HG03342 (cell line): ENCODE data around the gene DTX1.
"Not testable (repeated sequence)": the region's sequence is repeated elsewhere in the genome, so short reads cannot be mapped to it uniquely, and the experiment has no call there.

Source experiments
- ATAC-seq: cut with Tn5 transposase; IDR thresholded peaks from one replicate; pipeline ENCODE4 v1.9.1; 2021; ENCODE audit warnings: mild to moderate bottlenecking, moderate library complexity; ENCODE audit not compliant: unreplicated experiment

Gene DTX1

DNA sequence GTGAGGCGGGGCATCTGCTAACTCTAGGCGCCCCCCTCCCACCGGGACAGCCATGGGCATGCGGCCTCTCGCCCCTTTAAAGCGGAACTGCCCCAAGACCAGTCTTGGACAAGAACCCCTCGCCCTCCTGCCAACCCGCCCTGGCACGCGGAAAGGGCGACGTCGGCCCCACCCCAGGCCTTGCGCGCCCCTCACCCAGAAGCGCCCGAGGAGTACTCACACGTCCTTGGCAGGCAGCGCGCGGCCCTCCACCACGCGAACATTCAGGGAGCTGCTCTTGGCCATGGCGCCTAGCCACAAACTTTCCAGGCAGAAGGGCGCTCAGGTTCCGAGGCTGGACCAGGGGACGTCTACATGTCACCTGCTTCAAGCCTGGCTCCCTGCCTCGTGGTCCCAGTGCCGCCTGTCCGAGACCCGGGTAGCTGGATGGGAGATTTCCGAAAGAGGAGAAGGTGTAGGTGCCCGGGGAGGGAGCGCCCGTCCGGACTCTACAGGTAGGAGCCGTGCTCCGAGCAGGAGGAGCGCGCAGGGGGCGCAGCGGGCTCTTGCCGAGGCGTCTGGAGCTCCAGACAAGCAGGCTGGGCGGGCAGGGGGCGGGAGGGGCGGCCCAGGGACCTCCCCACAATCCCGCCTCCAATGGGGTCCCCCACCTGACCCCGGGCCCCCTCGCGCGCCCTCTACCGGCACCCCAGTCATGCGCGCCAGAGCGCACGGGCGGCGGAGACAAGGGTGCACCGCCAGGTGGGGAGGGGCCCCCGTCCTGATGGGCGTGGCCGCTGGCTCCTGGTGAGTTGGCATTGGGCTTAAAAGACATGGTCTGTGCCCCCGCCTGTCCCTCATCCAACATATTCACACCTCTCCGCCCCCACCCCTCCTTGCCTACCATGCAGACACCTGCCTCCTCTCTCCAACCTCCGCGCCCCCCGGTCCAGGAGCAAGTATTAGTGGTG is 78.9 kb downstream of the DTX1 start, which contains the start of gene RASAL1:
Gene RASAL1, minus strand, starts transcription at position 584 of the 950 bp plus-strand sequence. Its CDS starts 299 bp downstream, at position 285.
- ATAC-seq: no peak

DNA sequence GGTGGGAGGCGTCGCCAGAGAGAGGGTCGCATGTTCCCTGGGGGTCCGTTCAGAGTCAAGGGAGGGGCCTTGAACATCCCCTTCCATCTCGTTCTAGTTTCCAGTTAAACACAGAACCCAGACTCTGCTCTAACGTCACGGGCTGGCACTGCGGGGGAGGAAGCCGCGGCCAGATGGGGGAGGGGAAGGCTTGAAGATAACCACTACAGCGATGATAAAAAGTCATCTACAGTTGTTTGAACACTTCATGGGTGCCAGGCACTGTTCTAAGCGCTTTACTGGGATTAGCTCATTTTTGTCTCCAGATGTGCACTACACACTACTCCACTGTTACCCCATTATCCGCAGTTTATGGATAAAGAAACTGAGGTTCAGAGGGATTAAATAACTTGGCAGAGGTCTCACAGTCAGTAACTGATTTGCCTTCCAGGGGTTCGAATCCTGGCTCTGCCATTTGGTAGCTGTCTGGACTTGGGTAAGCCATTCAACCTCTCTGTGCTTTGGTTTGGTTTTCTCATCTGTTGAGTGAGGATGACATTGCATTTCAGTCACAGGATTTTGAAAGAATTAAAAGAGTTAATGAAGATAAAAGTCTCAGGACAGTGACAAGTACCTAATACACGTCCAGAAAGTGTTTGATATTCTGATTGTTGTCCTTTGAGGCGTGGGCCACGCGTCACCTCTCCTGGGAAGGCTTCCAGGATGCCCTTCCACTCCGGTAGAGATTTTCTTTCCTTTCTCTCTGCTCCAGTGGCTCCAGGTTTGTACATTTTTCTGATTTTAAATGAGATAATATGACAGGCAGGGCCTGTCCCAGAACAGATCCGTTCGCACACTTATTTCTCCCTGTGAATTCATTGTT is 79.8 kb downstream of the DTX1 start:
- no peak for ATAC-seq

DNA sequence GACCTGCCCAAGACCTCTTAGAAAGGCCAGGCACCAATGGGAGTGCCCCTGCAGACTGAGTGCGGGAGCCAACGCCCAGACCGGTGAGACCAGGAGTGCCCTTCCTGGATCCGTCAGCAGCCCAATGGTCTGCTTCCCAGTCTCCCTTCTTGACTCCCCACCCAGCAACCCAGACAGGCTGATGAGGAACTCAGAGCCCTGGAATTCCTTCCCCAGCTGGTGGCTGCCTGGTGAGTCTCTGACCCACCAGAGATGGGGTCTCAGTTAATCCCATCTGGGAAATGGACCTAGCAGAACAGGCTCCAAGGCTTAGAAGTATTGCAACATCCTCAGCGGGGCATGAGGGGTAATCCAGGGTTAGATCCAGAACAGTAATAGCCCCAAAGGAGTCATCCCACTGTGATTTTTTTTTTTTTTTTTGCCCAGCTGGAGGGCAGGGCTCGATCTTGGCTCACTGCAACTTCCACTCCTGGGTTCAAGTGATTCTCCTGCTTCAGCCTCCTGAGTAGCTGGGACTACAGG is 80.5 kb downstream of the DTX1 start:
- ATAC-seq: no peak

DNA sequence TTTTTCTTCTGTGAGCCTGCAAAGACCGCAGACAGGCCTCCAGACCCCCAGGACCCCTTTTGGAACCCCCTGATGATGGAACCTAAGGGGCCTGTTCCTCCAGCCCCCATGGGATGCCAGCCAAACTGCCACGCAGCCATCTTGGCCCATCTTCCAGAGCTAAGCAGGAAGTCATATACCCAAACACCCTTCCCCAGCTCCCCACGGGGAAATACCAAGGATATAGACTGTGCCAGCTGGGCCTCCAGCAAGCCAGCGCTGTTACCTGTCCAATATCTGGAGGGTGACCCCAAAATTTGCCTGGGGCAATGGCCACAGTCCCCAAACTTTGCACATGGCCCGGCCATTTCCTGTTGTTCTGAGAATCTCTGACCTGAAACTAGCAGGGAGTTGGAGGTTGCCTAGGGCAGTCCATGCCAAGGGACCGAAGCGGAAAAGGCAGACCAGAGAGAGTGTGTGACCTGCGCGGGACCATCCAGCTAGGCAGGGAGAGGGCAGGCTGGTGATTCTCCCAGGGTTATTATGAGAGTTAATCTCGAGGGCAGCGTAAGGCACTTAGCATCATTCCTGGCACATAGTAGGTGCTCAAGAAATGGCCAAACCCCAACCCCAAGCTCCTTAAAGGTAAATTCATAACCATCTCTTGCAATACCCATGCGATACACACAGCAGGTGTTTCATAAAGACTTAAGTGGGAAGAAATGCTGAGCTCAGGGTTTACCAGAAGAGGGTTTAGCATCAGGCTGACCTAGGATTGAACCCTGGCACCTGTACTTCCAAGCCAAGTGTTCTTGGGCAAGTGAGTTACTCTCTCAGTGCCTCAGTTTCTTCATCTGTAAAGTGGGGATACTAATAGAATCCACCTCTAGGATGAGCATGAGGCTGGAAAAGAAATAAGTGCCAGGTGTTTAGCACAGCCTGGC is 81.6 kb downstream of the DTX1 start:
- no peak for ATAC-seq

DNA sequence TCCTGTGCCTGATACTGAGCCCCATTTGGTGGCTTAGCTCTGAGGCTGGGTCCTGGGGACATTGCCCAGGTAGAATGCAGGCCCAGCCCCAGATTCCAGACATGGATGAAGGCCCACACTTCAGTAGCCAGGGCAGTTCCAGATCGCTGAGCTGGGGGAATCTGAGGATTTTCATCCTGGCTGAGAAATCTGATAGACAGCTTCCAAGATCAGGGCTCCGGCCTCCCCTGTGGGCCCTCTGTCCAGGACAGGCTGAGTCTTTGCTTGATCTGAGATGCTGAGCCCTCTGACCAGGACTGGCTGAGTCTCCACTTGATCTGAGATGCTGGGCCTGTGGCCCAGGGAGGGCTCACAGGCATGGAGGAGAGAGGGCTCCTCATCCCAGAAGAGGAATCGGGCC is 82.3 kb downstream of the DTX1 start:
- no peak for ATAC-seq

DNA sequence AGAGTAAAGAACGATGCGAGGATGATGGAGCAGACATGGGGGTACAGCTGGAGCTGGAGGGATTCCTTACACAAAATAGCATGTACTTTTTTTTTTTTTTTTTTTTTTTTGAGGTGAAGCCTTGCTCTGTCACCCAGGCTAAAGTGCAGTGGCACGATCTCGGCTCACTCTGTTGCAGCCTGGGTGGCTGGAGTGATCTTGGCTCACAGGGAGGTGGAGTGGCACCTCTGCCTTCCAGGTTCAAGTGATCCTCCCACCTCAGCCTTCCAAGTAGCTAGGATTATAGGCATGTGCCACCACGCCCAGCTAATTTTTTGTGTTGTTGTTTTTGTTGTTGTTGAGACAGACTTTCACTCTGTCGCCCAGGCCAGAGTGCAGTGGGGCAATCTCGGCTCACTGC is 84.2 kb downstream of the DTX1 start:
- no peak for ATAC-seq

DNA sequence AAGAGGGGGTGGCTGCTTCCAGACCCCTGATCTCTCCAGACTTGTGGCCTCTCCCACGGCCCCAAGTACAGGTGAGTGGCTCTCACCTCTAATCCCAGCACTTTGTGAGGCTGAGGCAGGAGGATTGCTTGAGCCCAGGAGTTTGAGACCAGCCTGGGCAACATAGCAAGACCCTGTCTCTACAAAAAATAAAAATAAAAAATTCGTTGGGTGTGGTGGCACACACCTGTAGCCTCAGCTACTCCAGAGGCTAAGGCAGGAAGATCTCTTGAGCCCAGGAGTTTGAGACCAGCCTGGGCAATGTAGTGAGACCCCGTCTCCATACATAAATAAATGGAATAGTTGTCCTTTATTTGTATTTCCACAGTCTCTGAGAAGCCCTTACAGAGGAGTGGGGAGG is 85.2 kb downstream of the DTX1 start:
- not testable (repeated sequence) for ATAC-seq

DNA sequence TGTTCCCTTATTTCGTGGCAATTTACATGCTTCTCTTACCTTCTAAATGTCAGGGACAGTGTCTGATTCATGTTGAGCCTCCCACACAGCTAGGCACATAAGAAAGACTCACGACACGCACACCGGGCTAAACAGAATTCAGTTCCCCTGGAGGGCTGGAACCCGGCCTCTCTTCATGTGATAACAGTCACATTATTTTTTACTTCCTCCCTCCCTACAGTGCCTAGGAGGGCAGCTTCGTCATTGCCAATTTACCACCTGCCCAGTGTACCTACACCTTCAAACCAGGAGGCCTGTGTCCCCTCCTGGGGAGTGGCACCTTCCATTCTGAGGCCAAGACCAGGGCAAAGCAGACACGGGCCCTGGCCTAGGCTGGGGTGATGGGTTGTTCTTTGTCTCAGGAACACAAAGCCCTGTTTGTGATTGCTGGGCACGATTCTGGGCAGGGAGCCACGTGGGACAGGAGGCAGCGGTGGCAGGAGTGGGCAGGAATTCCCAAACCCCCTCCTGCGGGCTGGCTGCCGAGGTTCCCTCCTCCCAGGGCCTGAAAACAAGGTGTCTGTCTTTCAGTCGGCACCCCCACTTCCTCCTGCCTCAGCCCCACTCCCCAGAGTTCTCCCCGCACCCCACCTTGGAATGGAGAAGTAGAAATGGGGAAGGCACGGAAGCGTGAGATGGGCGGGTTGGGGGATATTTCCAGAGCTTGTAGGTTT is 85.8 kb downstream of the DTX1 start:
- no peak for ATAC-seq

DNA sequence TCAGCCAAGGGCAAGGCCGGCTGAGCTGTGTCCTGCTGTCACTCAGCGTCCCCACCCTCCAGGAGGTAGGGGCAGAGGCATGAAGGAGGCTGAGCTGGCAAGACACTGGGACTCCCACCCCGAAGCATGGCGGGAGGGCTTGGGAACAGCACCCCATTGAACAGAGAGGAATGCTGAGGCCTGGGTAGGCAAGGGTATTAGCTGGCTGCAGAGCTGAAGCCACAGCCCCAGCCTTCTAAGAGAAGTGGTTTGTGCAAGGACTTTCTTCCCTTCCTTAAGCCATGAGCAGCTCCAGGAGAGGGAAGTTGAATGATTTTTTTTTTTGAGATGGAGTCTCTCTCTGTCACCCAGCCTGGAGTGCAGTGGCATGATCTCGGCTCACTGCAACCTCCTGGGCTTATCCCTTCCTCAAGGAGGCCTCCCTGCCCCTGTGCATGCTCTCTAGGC is 86.4 kb downstream of the DTX1 start:
- no peak for ATAC-seq

DNA sequence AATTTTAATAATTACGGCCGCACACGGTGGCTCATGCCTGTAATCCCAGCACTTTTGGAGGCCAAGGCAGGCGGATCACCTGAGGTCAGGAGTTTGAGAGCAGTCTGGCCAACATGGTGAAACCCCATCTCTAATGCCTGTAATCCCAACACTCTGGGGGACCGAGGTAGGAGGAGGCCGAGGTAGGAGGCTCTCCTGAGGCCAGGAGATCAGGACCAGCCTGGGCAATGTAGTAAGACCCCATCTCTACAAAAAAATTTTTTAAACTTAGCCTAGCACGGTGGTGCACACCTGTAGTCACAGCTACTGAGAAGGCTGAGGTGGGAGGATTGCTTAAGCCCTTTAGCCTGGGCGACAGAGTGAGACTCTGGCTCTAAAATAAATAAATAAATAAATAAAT is 87.4 kb downstream of the DTX1 start:
- no peak for ATAC-seq

DNA sequence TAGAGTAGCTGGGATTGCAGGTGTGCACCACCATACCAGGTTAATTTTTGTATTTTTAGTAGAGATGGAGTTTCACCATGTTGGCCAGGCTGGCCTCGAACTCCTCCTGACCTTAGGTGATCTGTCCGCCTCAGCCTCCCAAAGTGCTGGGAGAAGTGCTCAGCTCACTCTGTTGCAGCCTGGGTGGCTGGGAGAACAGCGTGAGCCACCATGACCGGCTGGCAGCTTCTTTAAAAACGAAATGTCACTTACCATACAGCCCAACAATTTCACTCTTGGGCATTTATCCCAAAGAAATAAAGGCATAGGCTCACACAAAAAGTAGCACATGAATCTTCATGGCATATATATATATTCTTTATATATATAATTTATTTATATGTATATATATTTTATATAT is 88.3 kb downstream of the DTX1 start:
- no peak for ATAC-seq

DNA sequence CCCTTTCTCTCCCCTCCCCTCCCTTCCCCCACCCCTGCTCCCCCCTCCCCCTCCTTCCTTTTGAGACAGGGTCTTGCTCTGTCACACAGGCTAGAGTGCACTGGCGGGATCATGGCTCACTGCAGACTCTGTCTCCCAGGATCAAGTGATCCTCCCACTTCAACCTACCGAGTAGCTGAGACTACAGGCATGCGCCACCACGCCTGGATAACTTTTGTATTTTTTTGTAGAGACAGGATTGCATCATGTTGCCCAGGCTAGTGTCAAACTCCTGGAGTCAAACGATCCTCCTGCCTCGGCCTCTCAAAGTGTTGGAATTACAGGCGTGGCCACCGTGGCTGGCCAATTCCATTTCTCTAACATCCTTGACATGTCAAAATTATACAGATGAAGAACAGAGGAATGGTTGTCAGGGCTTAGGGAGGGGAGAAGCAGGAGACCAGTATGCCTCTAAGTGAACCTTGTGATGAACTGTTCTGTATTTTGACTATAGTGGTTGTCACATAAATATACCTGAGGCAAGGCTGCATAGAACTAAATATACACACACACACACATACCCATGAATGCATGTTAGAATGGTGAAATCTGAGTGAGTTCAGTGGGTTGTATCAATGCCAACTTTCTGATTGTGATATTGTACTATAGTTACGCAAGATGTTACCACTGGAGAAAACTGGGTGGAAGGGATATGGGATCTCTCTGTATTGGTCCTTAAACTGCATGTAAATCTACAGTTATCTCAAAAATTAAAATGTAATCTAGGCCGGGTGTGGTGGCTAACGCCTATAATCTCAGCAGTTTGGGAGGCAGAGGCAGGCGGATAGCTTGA is 89.4 kb downstream of the DTX1 start:
- ATAC-seq: no peak

DNA sequence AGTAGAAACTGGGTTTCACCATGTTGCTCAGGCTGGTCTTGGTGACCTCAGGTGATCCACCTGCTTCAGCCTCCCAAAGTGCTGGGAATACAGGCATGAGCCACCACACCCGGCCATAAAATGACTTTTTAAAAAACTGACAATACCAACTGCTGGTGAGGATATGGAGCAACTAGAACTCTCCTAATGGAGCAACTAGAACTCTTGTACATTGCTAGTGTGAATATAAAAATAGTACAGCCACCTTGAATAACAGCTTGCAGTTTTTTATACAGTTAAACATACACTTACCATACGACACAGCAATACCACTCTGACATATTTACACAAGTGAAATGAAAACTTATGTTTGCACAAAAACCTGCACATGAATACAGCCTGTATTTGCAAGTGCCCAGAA is 90.5 kb downstream of the DTX1 start:
- ATAC-seq: no peak
